ENCODE results near the gene RCCD1. TPM values are rescaled to one million over a fixed set of nuclear protein-coding genes. Genes with fewer than 3 reads are reported as not detected.
A peak's percentile ranks its signal among the peaks of the same experiment; 100 is the strongest.

The RCCD1 gene
- total RNA-seq, result 10 to 100 TPM in 2 of 4 donors, 1 to 10 TPM in 2; 7.4 to 16.5 (median 11.6) TPM

GRCh38 chr15:90954712-90955623 is at the start of gene RCCD1:
Gene RCCD1, plus strand, starts transcription at chr15:90954884. Its CDS starts 1,851 bp downstream, at chr15:90956735.
- Histone ChIP-seq H3K36me3 (no peaks in the 10 kb centered on the region), H3K4me3 (peak within 1 kb of the TSS; percentile 73 to 80), H3K27me3 (no peaks in the 10 kb centered on the region), H3K4me1 (peaks cover 0 to 5% of the 10 kb centered on the region in 2 donors), H3K9me3 (no peaks in the 10 kb centered on the region), H3K27ac (peak within 1 kb of the TSS; percentile 62 to 91)
- DNase-seq, result peak; percentile 93 to 94
- TF ChIP-seq CTCF (IDR thresholded peaks at IDR 0.05) (no peak), POLR2A (IDR thresholded peaks at IDR 0.05) (peak in 1 of 2 donors; percentile 63)
- intact Hi-C loops (cut with DNase I; ENCODE audit: low total_unique reads), result no loop called here

- Histone ChIP-seq H3K9me3 (no peaks in the 10 kb centered on the region), H3K27me3 (no peaks in the 10 kb centered on the region), H3K27ac (no peak overlapping the region), H3K4me1 (peaks cover 0 to 5% of the 10 kb centered on the region in 2 donors), H3K36me3 (no peaks in the 10 kb centered on the region), H3K4me3 (no peak overlapping the region)
- TF ChIP-seq CTCF (IDR thresholded peaks at IDR 0.05), result no peak
- TF ChIP-seq POLR2A (IDR thresholded peaks at IDR 0.05), result no peak
- intact Hi-C loops (cut with DNase I; ENCODE audit: low total_unique reads), result no loop called here
- DNase-seq, result no peak
Observed at GRCh38 chr15:90905306-90906180, 49.1 kb upstream of the RCCD1 start.

- Histone ChIP-seq H3K4me3 (no peak overlapping the region), H3K9me3 (no peaks in the 10 kb centered on the region), H3K27ac (no peak overlapping the region), H3K36me3 (no peaks in the 10 kb centered on the region), H3K27me3 (no peaks in the 10 kb centered on the region), H3K4me1 (peaks cover 0 to 5% of the 10 kb centered on the region in 2 donors)
- no peak for DNase-seq
- intact Hi-C loops (cut with DNase I; ENCODE audit: low total_unique reads), result no loop called here
- TF ChIP-seq POLR2A (IDR thresholded peaks at IDR 0.05) (no peak), CTCF (IDR thresholded peaks at IDR 0.05) (no peak)
Observed at GRCh38 chr15:90906181-90906849, 48.4 kb upstream of the RCCD1 start.

- Histone ChIP-seq H3K27me3 (no peaks in the 10 kb centered on the region), H3K4me3 (no peak overlapping the region), H3K4me1 (peaks cover 0 to 5% of the 10 kb centered on the region in 2 donors), H3K27ac (no peak overlapping the region), H3K36me3 (no peaks in the 10 kb centered on the region), H3K9me3 (no peaks in the 10 kb centered on the region)
- intact Hi-C loops (cut with DNase I; ENCODE audit: low total_unique reads), result no loop called here
- no peak for DNase-seq
- TF ChIP-seq POLR2A (IDR thresholded peaks at IDR 0.05) (no peak), CTCF (IDR thresholded peaks at IDR 0.05) (no peak)
Observed at GRCh38 chr15:90907051-90907660, 47.5 kb upstream of the RCCD1 start.
